ENCODE measurements around the gene DNAJC11. TPM values are rescaled to one million over a fixed set of nuclear protein-coding genes. Genes with fewer than 3 reads are reported as not detected.
"Not testable (repeated sequence)": the region's sequence is repeated elsewhere in the genome, so short reads cannot be mapped to it uniquely, and the experiment has no call there.

Gene DNAJC11
- total RNA-seq, 1 donor from 2014 or later, result 36.4 TPM

GRCh38 chr1:6601923-6602668, 99.5 kb downstream of the DNAJC11 start:
- TF ChIP-seq CTCF (IDR thresholded peaks at IDR 0.05), result no peak
- Histone ChIP-seq H3K27ac (peak overlapping the region; percentile 100), H3K9me3 (no peaks in the 10 kb centered on the region), H3K27me3 (ENCODE audit: low read depth) (no peaks in the 10 kb centered on the region), H3K4me3 (peak overlapping the region; percentile 92), H3K4me1 (peaks cover 59% of the 10 kb centered on the region), H3K36me3 (peaks cover 26% of the 10 kb centered on the region)
- ATAC-seq, result peak; percentile 45 to 58
- DNase-seq, result peak; percentile 67
- intact Hi-C loops (cut with DNase I), result no loop called here

- peaks cover 34% of the 10 kb centered on the region for H3K36me3 ChIP-seq
- H3K27ac ChIP-seq, result peak overlapping the region; percentile 100
- intact Hi-C loops (cut with DNase I), result no loop called here
- peaks cover 67% of the 10 kb centered on the region for H3K4me1 ChIP-seq
- H3K27me3 ChIP-seq (ENCODE audit: low read depth), result no peaks in the 10 kb centered on the region
- no peak for TF ChIP-seq CTCF (IDR thresholded peaks at IDR 0.05)
- ATAC-seq (peak; percentile 48 to 54), DNase-seq (peak; percentile 75)
- peak overlapping the region; percentile 92 for H3K4me3 ChIP-seq
- H3K9me3 ChIP-seq, result no peaks in the 10 kb centered on the region
These were observed 100.3 kb downstream of the DNAJC11 start for GRCh38 chr1:6601049-6601922.

GRCh38 chr1:6600410-6601048, 101.1 kb downstream of the DNAJC11 start:
- Histone ChIP-seq H3K4me3 (peak overlapping the region; percentile 92), H3K27ac (peak overlapping the region; percentile 100), H3K36me3 (peaks cover 41% of the 10 kb centered on the region), H3K27me3 (ENCODE audit: low read depth) (no peaks in the 10 kb centered on the region), H3K4me1 (peaks cover 71% of the 10 kb centered on the region), H3K9me3 (no peaks in the 10 kb centered on the region)
- DNase-seq (no peak), ATAC-seq (no peak)
- no peak for TF ChIP-seq CTCF (IDR thresholded peaks at IDR 0.05)
- intact Hi-C loops (cut with DNase I), result no loop called here

GRCh38 chr1:6599991-6600390, 101.6 kb downstream of the DNAJC11 start:
- Histone ChIP-seq H3K27ac (peak overlapping the region; percentile 100), H3K4me1 (peaks cover 66% of the 10 kb centered on the region), H3K4me3 (peak overlapping the region; percentile 92), H3K36me3 (peaks cover 47% of the 10 kb centered on the region)
- intact Hi-C loops (cut with DNase I); H3K27me3 ChIP-seq (ENCODE audit: low read depth); ATAC-seq; H3K9me3 ChIP-seq; DNase-seq: not testable (repeated sequence)

- ATAC-seq (no peak), DNase-seq (no peak)
- peak overlapping the region; percentile 100 for H3K27ac ChIP-seq
- H3K4me3 ChIP-seq, result peak overlapping the region; percentile 92
- no peaks in the 10 kb centered on the region for H3K9me3 ChIP-seq
- no peak for TF ChIP-seq CTCF (IDR thresholded peaks at IDR 0.05)
- H3K27me3 ChIP-seq (ENCODE audit: low read depth), result no peaks in the 10 kb centered on the region
- peaks cover 60% of the 10 kb centered on the region for H3K4me1 ChIP-seq
- intact Hi-C loops (cut with DNase I), result no loop called here
- peaks cover 53% of the 10 kb centered on the region for H3K36me3 ChIP-seq
These were observed 102.3 kb downstream of the DNAJC11 start for GRCh38 chr1:6599141-6599975.
